Esophagus squamous epithelium (tissue), 5 donors: Measurements from ENCODE around the gene AMY1A. TPM values are rescaled to one million over a fixed set of nuclear protein-coding genes. Genes with fewer than 3 reads are reported as not detected.
"Not testable (repeated sequence)": the region's sequence is repeated elsewhere in the genome, so short reads cannot be mapped to it uniquely, and the experiment has no call there.

Experiments used
- DNase-seq: peaks from one replicate; lab custom pipeline; 2025; lab: John Stamatoyannopoulos, UW
- H3K27ac ChIP-seq, 4 donors: fragments of 200-600 bp; sonication (generic); one replicate each; pipeline ENCODE4 v1.5.1; 2016 to 2019; ENCODE audit warnings: mild to moderate bottlenecking in 1 of 4
- H3K27me3 ChIP-seq, 4 donors: fragments of 200-600 bp; sonication (generic); 1 replicate in 3 of 4; 2 replicates in 1 of 4; pipeline versions ENCODE4 v1.5.1 to v1.6.0; 2017 to 2021; ENCODE audit warnings: antibody characterized with exemption in 1 of 4
- H3K36me3 ChIP-seq, 3 donors: fragments of 200-600 bp; sonication (generic); one replicate each; pipeline ENCODE4 v1.5.1; 2016 to 2019
- H3K4me1 ChIP-seq, 3 donors: fragments of 200-600 bp; sonication (generic); one replicate each; pipeline ENCODE4 v1.5.1; 2017 to 2019
- H3K4me3 ChIP-seq, 4 donors: fragments of 200-600 bp; sonication (generic); 1 replicate in 3 of 4; 2 replicates in 1 of 4; pipeline ENCODE4 v1.5.1; 2016 to 2019; ENCODE audit warnings: mild to moderate bottlenecking in 2 of 4, moderate library complexity in 1 of 4
- H3K9me3 ChIP-seq, 3 donors: fragments of 200-600 bp; sonication (generic); one replicate each; pipeline ENCODE4 v1.5.1; 2016 to 2019
- CTCF ChIP-seq, 6 experiments: fragments of 450-650 bp in 4 of 6; fragments of 200-600 bp in 2 of 6; sonication (generic) in 2 of 6; IDR thresholded peaks; one replicate each; pipeline ENCODE4 v1.5.1; 2016 to 2019; ENCODE audit warnings: antibody characterized with exemption in 6 of 6, mild to moderate bottlenecking in 4 of 6, moderate library complexity in 4 of 6
- POLR2A ChIP-seq, 4 donors: fragments of 450-650 bp; IDR thresholded peaks; one replicate each; pipeline ENCODE4 v1.6.1; 2017; ENCODE audit warnings: antibody characterized with exemption in 4 of 4, mild to moderate bottlenecking in 4 of 4, moderate library complexity in 3 of 4
- WGBS, 2 donors: methylation state at CpG; one replicate each; pipeline ENCODE4 v1.1.5; 2018; 5-methylcytosine and 5-hydroxymethylcytosine counted together
- intact Hi-C: fragments of 100-400 bp; cut with DNase I; formaldehyde crosslinking; loops from one replicate; pipeline ENCODE4 v1.15.0; 2022
- total RNA-seq, 4 donors: library from RNA; depleted of rRNA; stranded (reverse); fragments of >200 nt; gene quantifications; one replicate each; pipeline ENCODE4 v1.1.0, GENCODE V29; 2016
- donor health status: DM: yes; HTN: yes; CAD: no.

Gene AMY1A
- total RNA-seq, result not detected

GRCh38 chr1:103655460-103655859, at the start of gene AMY1A:
Gene AMY1A, plus strand, starts transcription at chr1:103655760. Its CDS starts 571 bp downstream, at chr1:103656331.
- DNase-seq, H3K27me3 ChIP-seq, H3K36me3 ChIP-seq, H3K4me3 ChIP-seq, H3K9me3 ChIP-seq, H3K4me1 ChIP-seq, H3K27ac ChIP-seq, intact Hi-C loops: not testable (repeated sequence)
- WGBS, 2 donors, result no CpG with 5 or more reads among the region's 5 CpGs

- 83 to 89% methylated on average over 2 of the region's 2 CpGs for WGBS, 2 donors
- H3K36me3 ChIP-seq, result no peaks in the 10 kb centered on the region
Observed at GRCh38 chr1:103616362-103616761, 39.2 kb upstream of the AMY1A start.

GRCh38 chr1:103616994-103617477, 38.5 kb upstream of the AMY1A start, which contains the start of gene AMY2A:
Gene AMY2A, plus strand, starts transcription at chr1:103617427. Its CDS starts 14 bp downstream, at chr1:103617441.
- H3K4me3 ChIP-seq, H3K36me3 ChIP-seq, H3K4me1 ChIP-seq, H3K27me3 ChIP-seq, H3K27ac ChIP-seq, intact Hi-C loops, H3K9me3 ChIP-seq, DNase-seq: not testable (repeated sequence)
- WGBS, 2 donors, result 88 to 90% methylated on average over 3 of the region's 3 CpGs

More at GRCh38 chr1:103616362-103616761, 39.2 kb upstream of the AMY1A start:
- Histone ChIP-seq H3K4me1 (no peaks in the 10 kb centered on the region), H3K9me3 (no peaks in the 10 kb centered on the region), H3K4me3 (no peak overlapping the region), H3K27me3 (no peaks in the 10 kb centered on the region), H3K27ac (no peak overlapping the region)
- DNase-seq, result no peak
- TF ChIP-seq POLR2A (IDR thresholded peaks at IDR 0.05) (no peak), CTCF (IDR thresholded peaks at IDR 0.05) (no peak)
- intact Hi-C loops, result no loop called here

- H3K4me1 ChIP-seq, DNase-seq, H3K4me3 ChIP-seq, H3K9me3 ChIP-seq, H3K27me3 ChIP-seq, H3K36me3 ChIP-seq, H3K27ac ChIP-seq, intact Hi-C loops: not testable (repeated sequence)
- 78% methylated on average over 3 of the region's 4 CpGs; no CpG with 5 or more reads in 1 of the 2 donors for WGBS, 2 donors
Observed at GRCh38 chr1:103627436-103627835, 28.1 kb upstream of the AMY1A start.

DNA sequence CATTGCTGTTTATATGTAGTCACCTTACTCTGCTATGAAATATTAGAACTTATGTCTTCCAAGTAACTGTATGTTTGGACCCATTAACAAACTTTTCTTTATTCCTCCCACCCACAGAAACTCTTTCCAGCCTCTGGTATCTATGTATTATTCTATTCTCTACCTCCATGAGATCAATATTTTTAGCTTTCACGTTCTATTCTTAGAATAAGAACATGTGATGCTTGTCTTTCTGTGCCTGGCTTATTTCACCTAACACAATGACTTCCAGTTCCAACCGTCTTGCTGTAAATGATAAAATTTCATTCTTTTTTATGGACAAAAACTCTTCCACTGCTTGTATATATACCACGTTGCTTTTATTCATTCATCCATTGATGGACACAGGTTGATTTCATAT, 14.4 kb upstream of the AMY1A start:
- WGBS, 2 donors, result no CpG with 5 or more reads among the region's 3 CpGs
- H3K36me3 ChIP-seq, H3K9me3 ChIP-seq, intact Hi-C loops, DNase-seq, H3K27me3 ChIP-seq, H3K4me3 ChIP-seq, H3K4me1 ChIP-seq, H3K27ac ChIP-seq: not testable (repeated sequence)

GRCh38 chr1:103643908-103644307, 11.7 kb upstream of the AMY1A start:
- H3K27ac ChIP-seq, DNase-seq, H3K9me3 ChIP-seq, H3K4me1 ChIP-seq, H3K36me3 ChIP-seq, H3K4me3 ChIP-seq, H3K27me3 ChIP-seq, intact Hi-C loops: not testable (repeated sequence)
- no CpG with 5 or more reads among the region's 3 CpGs for WGBS, 2 donors

DNA sequence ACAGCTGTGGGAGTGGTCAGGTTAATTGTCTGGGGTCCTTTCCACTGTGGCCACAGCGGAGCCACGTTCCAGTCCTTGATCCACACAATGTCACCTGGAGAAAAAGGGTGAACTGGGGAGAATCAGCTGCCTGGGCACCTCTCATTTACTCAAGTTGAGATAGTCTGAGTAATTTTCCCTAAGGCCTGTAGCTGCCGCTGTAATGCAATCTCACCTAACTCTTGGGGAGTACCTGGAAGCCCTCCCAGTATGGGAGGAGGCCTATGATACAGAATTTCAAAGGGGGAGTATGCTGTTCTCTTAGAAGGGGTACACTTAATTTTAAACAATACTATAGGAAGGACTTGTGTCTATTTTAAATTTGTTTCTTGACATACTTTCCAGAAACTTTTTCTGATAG, 5.3 kb upstream of the AMY1A start:
- H3K27ac ChIP-seq, H3K4me1 ChIP-seq, H3K27me3 ChIP-seq, H3K36me3 ChIP-seq, DNase-seq, H3K9me3 ChIP-seq, H3K4me3 ChIP-seq, intact Hi-C loops: not testable (repeated sequence)
- no CpG with 5 or more reads among the region's 3 CpGs for WGBS, 2 donors

GRCh38 chr1:103650889-103651288, 4.7 kb upstream of the AMY1A start:
- H3K9me3 ChIP-seq, H3K4me1 ChIP-seq, H3K36me3 ChIP-seq, H3K27me3 ChIP-seq, DNase-seq, H3K27ac ChIP-seq, intact Hi-C loops, H3K4me3 ChIP-seq: not testable (repeated sequence)
- WGBS, 2 donors, result no CpG with 5 or more reads among the region's 4 CpGs

GRCh38 chr1:103654133-103654532, 1.4 kb upstream of the AMY1A start:
- intact Hi-C loops, H3K9me3 ChIP-seq, H3K27ac ChIP-seq, H3K27me3 ChIP-seq, H3K36me3 ChIP-seq, DNase-seq, H3K4me1 ChIP-seq, H3K4me3 ChIP-seq: not testable (repeated sequence)
- WGBS, 2 donors, result no CpG with 5 or more reads among the region's 6 CpGs

GRCh38 chr1:103676335-103676734, 20.8 kb downstream of the AMY1A start:
- H3K4me3 ChIP-seq, H3K27ac ChIP-seq, H3K27me3 ChIP-seq, H3K9me3 ChIP-seq, intact Hi-C loops, DNase-seq, H3K36me3 ChIP-seq, H3K4me1 ChIP-seq: not testable (repeated sequence)
- no CpG with 5 or more reads among the region's 3 CpGs for WGBS, 2 donors

DNA sequence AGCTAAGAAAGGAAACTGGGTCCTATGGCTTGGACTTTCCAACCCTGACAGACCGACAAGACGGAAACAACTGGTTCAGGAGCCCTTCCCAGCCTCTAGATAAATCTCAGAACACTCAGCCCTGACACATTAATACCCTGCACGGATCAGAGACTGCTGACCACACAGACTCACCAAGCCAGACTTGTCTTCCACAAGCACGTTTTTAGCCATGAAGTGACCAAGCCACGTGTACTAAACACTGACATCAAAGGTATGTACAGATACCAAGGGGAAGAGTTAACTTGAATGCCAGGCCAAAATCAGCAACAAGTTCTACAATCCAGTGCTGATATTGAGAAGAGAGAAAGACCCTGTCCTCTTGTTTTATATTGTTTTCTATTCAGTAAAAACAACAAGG, 40.5 kb downstream of the AMY1A start, which contains the start of gene AMY1B:
Gene AMY1B (minus strand): TSS at position 101 of the 400 bp plus-strand sequence. CDS start 571 bp downstream, outside the sequence.
- H3K4me1 ChIP-seq, H3K9me3 ChIP-seq, H3K4me3 ChIP-seq, H3K36me3 ChIP-seq, H3K27me3 ChIP-seq, intact Hi-C loops, H3K27ac ChIP-seq, DNase-seq: not testable (repeated sequence)
- WGBS, 2 donors, result no CpG with 5 or more reads among the region's 5 CpGs

- no CpG with 5 or more reads among the region's 6 CpGs for WGBS, 2 donors
- H3K27ac ChIP-seq, H3K4me1 ChIP-seq, H3K27me3 ChIP-seq, H3K9me3 ChIP-seq, intact Hi-C loops, H3K36me3 ChIP-seq, DNase-seq, H3K4me3 ChIP-seq: not testable (repeated sequence)
Observed at GRCh38 chr1:103697430-103697829, 41.9 kb downstream of the AMY1A start.

- no CpG with 5 or more reads among the region's 4 CpGs for WGBS, 2 donors
- DNase-seq, intact Hi-C loops: not testable (repeated sequence)
Observed at GRCh38 chr1:103700669-103701068, 45.1 kb downstream of the AMY1A start.

More at GRCh38 chr1:103700669-103701068, 45.1 kb downstream of the AMY1A start:
- H3K27me3 ChIP-seq, H3K4me1 ChIP-seq, H3K4me3 ChIP-seq, H3K36me3 ChIP-seq, H3K9me3 ChIP-seq, H3K27ac ChIP-seq: not testable (repeated sequence)
